Measurements from ENCODE around the gene YIPF4.

The YIPF4 gene

DNA sequence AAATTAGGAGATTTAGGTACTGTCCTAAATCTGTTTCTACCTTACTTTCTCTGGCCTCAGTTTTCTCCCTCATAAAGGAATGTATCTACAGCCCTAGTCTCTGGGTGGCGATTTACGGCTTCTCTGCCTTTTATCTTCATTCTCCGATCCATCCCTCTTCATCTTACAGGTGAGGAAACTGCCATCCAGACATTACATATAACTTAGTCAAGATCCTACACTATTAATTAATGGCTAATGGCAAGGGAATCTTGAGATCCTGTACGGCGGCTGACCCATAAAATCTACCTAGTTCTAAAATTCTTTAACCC lies 386 bp upstream of the YIPF4 start:
- Histone ChIP-seq H2AFZ (ENCODE audit: low read length) (no peak overlapping the region), H3K9me3 (ENCODE audit: low read length) (no peaks in the 10 kb centered on the region), H3K36me3 (ENCODE audit: insufficient read depth, low read length) (peaks cover 18% of the 10 kb centered on the region), H3K9ac (ENCODE audit: low read length) (peak overlapping the region; percentile 80; the same call in 1 of the 2 replicates), H3K27ac (ENCODE audit: low read depth, low read length, poor library complexity, severe bottlenecking) (no peak overlapping the region), H3F3A (ENCODE audit: insufficient read depth, low read length) (no peaks in the 10 kb centered on the region), H3K9me2 (ENCODE audit: low read depth, low read length) (no peaks in the 10 kb centered on the region), H3K4me2 (ENCODE audit: low read length) (peak overlapping the region; percentile 71), H4K20me1 (ENCODE audit: insufficient read depth, low read length) (no peaks in the 10 kb centered on the region), H3K4me1 (ENCODE audit: insufficient read depth, low read length, severe bottlenecking) (peaks cover 18% of the 10 kb centered on the region), H3K27me3 (ENCODE audit: insufficient read depth, low read length) (no peaks in the 10 kb centered on the region), H3K79me2 (ENCODE audit: insufficient read depth, low read length) (peaks cover 31% of the 10 kb centered on the region), H3K4me3 (ENCODE audit: low read depth, low read length, poor library complexity, severe bottlenecking) (peak overlapping the region; percentile 82)
- TF ChIP-seq EZH2 (IDR thresholded peaks at IDR 0.05; ENCODE audit: borderline replicate concordance, low read length) = no peak
- TF ChIP-seq, protein P1, sequence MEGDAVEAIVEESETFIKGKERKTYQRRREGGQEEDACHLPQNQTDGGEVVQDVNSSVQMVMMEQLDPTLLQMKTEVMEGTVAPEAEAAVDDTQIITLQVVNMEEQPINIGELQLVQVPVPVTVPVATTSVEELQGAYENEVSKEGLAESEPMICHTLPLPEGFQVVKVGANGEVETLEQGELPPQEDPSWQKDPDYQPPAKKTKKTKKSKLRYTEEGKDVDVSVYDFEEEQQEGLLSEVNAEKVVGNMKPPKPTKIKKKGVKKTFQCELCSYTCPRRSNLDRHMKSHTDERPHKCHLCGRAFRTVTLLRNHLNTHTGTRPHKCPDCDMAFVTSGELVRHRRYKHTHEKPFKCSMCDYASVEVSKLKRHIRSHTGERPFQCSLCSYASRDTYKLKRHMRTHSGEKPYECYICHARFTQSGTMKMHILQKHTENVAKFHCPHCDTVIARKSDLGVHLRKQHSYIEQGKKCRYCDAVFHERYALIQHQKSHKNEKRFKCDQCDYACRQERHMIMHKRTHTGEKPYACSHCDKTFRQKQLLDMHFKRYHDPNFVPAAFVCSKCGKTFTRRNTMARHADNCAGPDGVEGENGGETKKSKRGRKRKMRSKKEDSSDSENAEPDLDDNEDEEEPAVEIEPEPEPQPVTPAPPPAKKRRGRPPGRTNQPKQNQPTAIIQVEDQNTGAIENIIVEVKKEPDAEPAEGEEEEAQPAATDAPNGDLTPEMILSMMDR (IDR thresholded peaks at IDR 0.05; ENCODE audit: low read length) = no peak

DNA sequence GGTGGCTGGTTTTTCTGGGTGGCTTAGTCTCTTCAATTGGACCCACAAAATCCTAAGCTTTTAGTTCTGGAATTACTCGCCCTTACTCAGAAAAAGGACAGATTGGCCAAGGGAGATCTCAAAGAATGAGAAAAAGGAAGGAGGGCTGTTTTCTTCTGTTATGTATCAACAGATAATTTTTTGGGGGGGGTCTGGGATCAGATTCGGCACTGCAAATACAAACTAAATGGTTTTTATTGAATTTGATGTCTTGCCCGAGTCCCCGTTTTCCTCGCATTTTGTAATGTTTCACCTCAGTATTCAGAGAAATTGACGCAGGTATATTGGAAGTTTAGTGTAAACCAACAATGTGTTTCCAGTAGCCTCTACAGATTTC lies 762 bp downstream of the YIPF4 start:
- no peaks in the 10 kb centered on the region for H3F3A ChIP-seq (ENCODE audit: insufficient read depth, low read length)
- peak overlapping the region; percentile 71 for H3K4me2 ChIP-seq (ENCODE audit: low read length)
- no peak overlapping the region for H2AFZ ChIP-seq (ENCODE audit: low read length)
- TF ChIP-seq, protein P1 (IDR thresholded peaks at IDR 0.05; ENCODE audit: low read length) = no peak
- TF ChIP-seq EZH2 (IDR thresholded peaks at IDR 0.05; ENCODE audit: borderline replicate concordance, low read length) = no peak
- H3K27ac ChIP-seq (ENCODE audit: low read depth, low read length, poor library complexity, severe bottlenecking) = no peak overlapping the region
- H3K9me3 ChIP-seq (ENCODE audit: low read length) = no peaks in the 10 kb centered on the region
- peak overlapping the region; percentile 80 for H3K9ac ChIP-seq (ENCODE audit: low read length)
- peaks cover 28% of the 10 kb centered on the region for H3K36me3 ChIP-seq (ENCODE audit: insufficient read depth, low read length)
- peak overlapping the region; percentile 82 for H3K4me3 ChIP-seq (ENCODE audit: low read depth, low read length, poor library complexity, severe bottlenecking)
- H3K79me2 ChIP-seq (ENCODE audit: insufficient read depth, low read length) = peaks cover 36% of the 10 kb centered on the region
- no peaks in the 10 kb centered on the region for H4K20me1 ChIP-seq (ENCODE audit: insufficient read depth, low read length)
- H3K9me2 ChIP-seq (ENCODE audit: low read depth, low read length) = no peaks in the 10 kb centered on the region
- H3K4me1 ChIP-seq (ENCODE audit: insufficient read depth, low read length, severe bottlenecking) = peaks cover 16% of the 10 kb centered on the region
- no peaks in the 10 kb centered on the region for H3K27me3 ChIP-seq (ENCODE audit: insufficient read depth, low read length)

DNA sequence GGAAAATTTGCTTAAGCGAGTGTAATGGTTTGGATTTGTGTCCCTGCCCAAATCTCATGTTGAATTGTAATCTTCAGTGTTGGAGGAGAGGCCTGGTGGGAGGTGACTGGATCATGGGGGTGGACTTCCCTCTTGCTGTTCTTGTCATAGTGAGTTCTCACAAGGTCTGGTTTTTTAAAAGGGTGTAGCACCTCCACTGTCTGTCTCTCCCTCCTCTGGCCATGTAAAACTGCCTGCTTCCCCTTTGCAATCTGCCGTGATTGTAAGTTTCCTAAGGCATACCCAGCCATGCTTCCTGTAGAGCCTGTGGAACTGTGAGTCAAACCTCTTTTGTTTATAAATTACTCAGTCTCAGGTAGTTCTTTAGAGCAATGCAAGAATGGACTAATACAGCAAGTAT lies 6.6 kb downstream of the YIPF4 start:
- H3K9me2 ChIP-seq (ENCODE audit: low read depth, low read length) = no peaks in the 10 kb centered on the region
- H3K79me2 ChIP-seq (ENCODE audit: insufficient read depth, low read length) = peaks cover 61% of the 10 kb centered on the region
- no peak overlapping the region for H3K9ac ChIP-seq (ENCODE audit: low read length)
- H3K36me3 ChIP-seq (ENCODE audit: insufficient read depth, low read length) = peaks cover 41% of the 10 kb centered on the region
- H3K4me2 ChIP-seq (ENCODE audit: low read length) = no peak overlapping the region
- no peak overlapping the region for H2AFZ ChIP-seq (ENCODE audit: low read length)
- H3K4me3 ChIP-seq (ENCODE audit: low read depth, low read length, poor library complexity, severe bottlenecking) = no peak overlapping the region
- TF ChIP-seq, protein P1 (IDR thresholded peaks at IDR 0.05; ENCODE audit: low read length) = no peak
- TF ChIP-seq EZH2 (IDR thresholded peaks at IDR 0.05; ENCODE audit: borderline replicate concordance, low read length) = no peak
- H3K27ac ChIP-seq (ENCODE audit: low read depth, low read length, poor library complexity, severe bottlenecking) = no peak overlapping the region
- H4K20me1 ChIP-seq (ENCODE audit: insufficient read depth, low read length) = no peaks in the 10 kb centered on the region
- H3F3A ChIP-seq (ENCODE audit: insufficient read depth, low read length) = no peaks in the 10 kb centered on the region
- H3K4me1 ChIP-seq (ENCODE audit: insufficient read depth, low read length, severe bottlenecking) = no peaks in the 10 kb centered on the region
- no peaks in the 10 kb centered on the region for H3K27me3 ChIP-seq (ENCODE audit: insufficient read depth, low read length)
- no peaks in the 10 kb centered on the region for H3K9me3 ChIP-seq (ENCODE audit: low read length)

Measured in OCI-LY1 (cell line).